Stimulated activated CD8-positive, alpha-beta memory T cell treated with anti-CD3 and anti-CD28 coated beads, Interleukin-7, amount 100 ng/mL, for 24 hours (primary cell): ENCODE data around the gene SSTR4.

Source experiments
- DNase-seq: peaks from one replicate; pipeline ENCODE4 v3.0.0-alpha.2; 2020; ENCODE audit warnings: low read depth

SSTR4 gene

GRCh38 chr20:23066772-23067171 lies 31.7 kb downstream of the SSTR4 start:
- no peak for DNase-seq

- no peak for DNase-seq
Measured at GRCh38 chr20:23068283-23068682, 33.2 kb downstream of the SSTR4 start.

GRCh38 chr20:23069108-23069507 lies 34.0 kb downstream of the SSTR4 start:
- DNase-seq: no peak

GRCh38 chr20:23071398-23071797 lies 36.3 kb downstream of the SSTR4 start:
- no peak for DNase-seq

- DNase-seq: no peak
Measured at GRCh38 chr20:23071996-23072395, 36.9 kb downstream of the SSTR4 start.

GRCh38 chr20:23072892-23073586 lies 37.9 kb downstream of the SSTR4 start:
- no peak for DNase-seq

- DNase-seq: no peak
Measured at GRCh38 chr20:23074052-23074451, 38.9 kb downstream of the SSTR4 start.

- DNase-seq: no peak
Measured at GRCh38 chr20:23077277-23077676, 42.2 kb downstream of the SSTR4 start.

GRCh38 chr20:23078351-23079015 lies 43.4 kb downstream of the SSTR4 start:
- no peak for DNase-seq

- DNase-seq: no peak
Measured at GRCh38 chr20:23079016-23079351, 43.9 kb downstream of the SSTR4 start.

GRCh38 chr20:23079926-23080325 lies 44.8 kb downstream of the SSTR4 start:
- DNase-seq: no peak

GRCh38 chr20:23080521-23080920 lies 45.4 kb downstream of the SSTR4 start:
- no peak for DNase-seq

GRCh38 chr20:23081263-23081819 lies 46.2 kb downstream of the SSTR4 start:
- no peak for DNase-seq

- no peak for DNase-seq
Measured at GRCh38 chr20:23082846-23083552, 47.9 kb downstream of the SSTR4 start.

- DNase-seq: no peak
Measured at GRCh38 chr20:23083553-23084220, 48.6 kb downstream of the SSTR4 start.

GRCh38 chr20:23084282-23084844 lies 49.3 kb downstream of the SSTR4 start:
- no peak for DNase-seq

- DNase-seq: no peak
Measured at GRCh38 chr20:23084845-23085365, 49.8 kb downstream of the SSTR4 start.

GRCh38 chr20:23085436-23086055 lies 50.4 kb downstream of the SSTR4 start:
- no peak for DNase-seq

GRCh38 chr20:23086056-23086566 lies 51.0 kb downstream of the SSTR4 start, which contains the start of gene CD93:
CD93 (minus strand) TSS chr20:23086324; CDS start chr20:23086192, 132 bp downstream.
- no peak for DNase-seq

- DNase-seq: no peak
Measured at GRCh38 chr20:23086931-23087411, 51.9 kb downstream of the SSTR4 start.
